Common myeloid progenitor, CD34-positive (primary cell): ENCODE results near the gene CDK19.
A peak's percentile ranks its signal among the peaks of the same experiment; 100 is the strongest.

Experiments used
- CTCF ChIA-PET: fragments of 350-600 bp; sonication (Branson Sonifier 250); formaldehyde crosslinking; loops from one replicate; lab custom pipeline; 2021; ENCODE audit warnings: antibody characterized with exemption; lab: Charles Lee
- POLR2A ChIA-PET: fragments of 350-600 bp; sonication (Branson Sonifier 250); formaldehyde crosslinking; loops from one replicate; lab custom pipeline; 2021; ENCODE audit warnings: antibody characterized with exemption; lab: Charles Lee
- DNase-seq, 3 donors: peaks; one replicate each; pipeline versions ENCODE4 v3.0.0 to v3.0.0-alpha.2; 2013
- H3K27ac ChIP-seq, 2 experiments: 1 replicate in 1 of 2; 2 replicates in 1 of 2; pipeline ENCODE4 v1.7.0; 2013; ENCODE audit warnings: inconsistent platforms in 2 of 2, low read length in 2 of 2, mild to moderate bottlenecking in 2 of 2, low read depth in 1 of 2, moderate library complexity in 1 of 2; ENCODE audit not compliant: severe bottlenecking in 2 of 2, insufficient read depth in 1 of 2, poor library complexity in 1 of 2
- H3K27me3 ChIP-seq, 5 experiments: replicated peaks in 2 of 5; 1 replicate in 3 of 5; 2 replicates in 2 of 5; pipeline versions ENCODE4 v1.6.1 to v1.7.0; 2013; ENCODE audit warnings: low read length in 4 of 5, mild to moderate bottlenecking in 2 of 5, moderate library complexity in 2 of 5, inconsistent platforms in 1 of 5; ENCODE audit not compliant: insufficient read depth in 5 of 5, control insufficient read depth in 4 of 5
- H3K36me3 ChIP-seq, 4 experiments: 1 replicate in 2 of 4; 2 replicates in 2 of 4; pipeline versions ENCODE4 v1.6.1 to v1.7.0; 2013; ENCODE audit warnings: low read length in 3 of 4, control low read depth in 1 of 4, mild to moderate bottlenecking in 1 of 4; ENCODE audit not compliant: control insufficient read depth in 4 of 4, insufficient read depth in 4 of 4
- H3K4me1 ChIP-seq, 4 experiments: 1 replicate in 3 of 4; 2 replicates in 1 of 4; pipeline versions ENCODE4 v1.6.1 to v1.7.1; 2013; ENCODE audit warnings: low read length in 3 of 4, mild to moderate bottlenecking in 3 of 4, control low read depth in 1 of 4, inconsistent platforms in 1 of 4, moderate library complexity in 1 of 4; ENCODE audit not compliant: control insufficient read depth in 4 of 4, insufficient read depth in 4 of 4; ENCODE audit errors: control extremely low read depth in 1 of 4
- H3K4me3 ChIP-seq, 7 experiments: 1 replicate in 4 of 7; 2 replicates in 3 of 7; pipeline versions ENCODE4 v1.5.1 to v1.7.0; 2013; ENCODE audit warnings: mild to moderate bottlenecking in 7 of 7, low read length in 6 of 7, moderate library complexity in 6 of 7, inconsistent platforms in 2 of 7, low read depth in 2 of 7, control low read depth in 1 of 7; ENCODE audit not compliant: insufficient read depth in 4 of 7, control insufficient read depth in 1 of 7; ENCODE audit errors: extremely low read depth in 1 of 7
- H3K9me3 ChIP-seq, 5 experiments: 1 replicate in 4 of 5; 2 replicates in 1 of 5; pipeline versions ENCODE4 v1.6.1 to v1.7.1; 2013; ENCODE audit warnings: low read length in 4 of 5, mild to moderate bottlenecking in 2 of 5, inconsistent platforms in 1 of 5, low read depth in 1 of 5, moderate library complexity in 1 of 5; ENCODE audit not compliant: control insufficient read depth in 4 of 5, insufficient read depth in 2 of 5; ENCODE audit errors: control extremely low read depth in 1 of 5
- WGBS: methylation state at CpG from one replicate; pipeline ENCODE4 v1.1.5; 2013; ENCODE audit not compliant: insufficient coverage; 5-methylcytosine and 5-hydroxymethylcytosine counted together

The CDK19 gene

GRCh38 chr6:110714143-110714542, 101.1 kb downstream of the CDK19 start:
- POLR2A ChIA-PET: no interaction called here

GRCh38 chr6:110712238-110712637, 103.0 kb downstream of the CDK19 start:
- Histone ChIP-seq H3K9me3 (no peaks in the 10 kb centered on the region), H3K4me1 (no peaks in the 10 kb centered on the region), H3K4me3 (no peak overlapping the region), H3K27me3 (no peaks in the 10 kb centered on the region), H3K36me3 (peaks cover 3 to 6% (median 4%) of the 10 kb centered on the region in 4 experiments), H3K27ac (no peak overlapping the region)
- CTCF ChIA-PET: interaction anchor here (1.8 kb wide), 1 partner anchor 24 kb away, joined by 5 read pairs; no protein-coding TSS in a partner anchor
- no peak for DNase-seq
- POLR2A ChIA-PET: interaction anchor here (0.6 kb wide), 1 partner anchor 196 kb away, joined by 4 read pairs; no protein-coding TSS in a partner anchor
- 100% methylated on average over 2 of the region's 3 CpGs for WGBS

More at GRCh38 chr6:110714143-110714542, 101.1 kb downstream of the CDK19 start:
- H3K27me3 ChIP-seq: no peaks in the 10 kb centered on the region
- no peak overlapping the region for H3K4me3 ChIP-seq
- peaks cover 3 to 6% (median 4%) of the 10 kb centered on the region in 4 experiments for H3K36me3 ChIP-seq
- no peak overlapping the region for H3K27ac ChIP-seq
- no peak for DNase-seq
- no CpG with 5 or more reads among the region's 1 CpG for WGBS
- CTCF ChIA-PET: no interaction called here
- no peaks in the 10 kb centered on the region for H3K9me3 ChIP-seq
- no peaks in the 10 kb centered on the region for H3K4me1 ChIP-seq

GRCh38 chr6:110710115-110710514, 105.2 kb downstream of the CDK19 start:
- H3K36me3 ChIP-seq: peaks cover 3 to 6% (median 4%) of the 10 kb centered on the region in 4 experiments
- no peak overlapping the region for H3K4me3 ChIP-seq
- no peaks in the 10 kb centered on the region for H3K27me3 ChIP-seq
- H3K4me1 ChIP-seq: no peaks in the 10 kb centered on the region
- POLR2A ChIA-PET: no interaction called here
- no peaks in the 10 kb centered on the region for H3K9me3 ChIP-seq
- CTCF ChIA-PET: interaction anchor here (0.6 to 1.8 kb wide), 3 partner anchors 22 to 201 kb away, joined by 3 to 5 read pairs (median 4); no protein-coding TSS in a partner anchor
- DNase-seq: no peak
- no peak overlapping the region for H3K27ac ChIP-seq
- 100% methylated on average over 1 of the region's 3 CpGs for WGBS

- H3K4me3 ChIP-seq: no peak overlapping the region
- peaks cover 0 to 6% (median 4%) of the 10 kb centered on the region in 4 experiments for H3K4me1 ChIP-seq
- no peaks in the 10 kb centered on the region for H3K9me3 ChIP-seq
- POLR2A ChIA-PET: no interaction called here
- DNase-seq: peak in 1 of 3 donors; percentile 36
- WGBS: 100% methylated on average over 2 of the region's 2 CpGs
- no peaks in the 10 kb centered on the region for H3K27me3 ChIP-seq
- H3K36me3 ChIP-seq: peaks cover 3 to 6% (median 4%) of the 10 kb centered on the region in 4 experiments
- H3K27ac ChIP-seq: no peak overlapping the region
- CTCF ChIA-PET: interaction anchor here (1.2 to 1.8 kb wide), 4 partner anchors 10 to 103 kb away, joined by 3 to 4 read pairs (median 4); no protein-coding TSS in a partner anchor
Observed at GRCh38 chr6:110708295-110708950, 106.8 kb downstream of the CDK19 start.

- H3K27ac ChIP-seq: no peak overlapping the region
- peaks cover 0 to 6% (median 4%) of the 10 kb centered on the region in 4 experiments for H3K4me1 ChIP-seq
- no peak for DNase-seq
- H3K36me3 ChIP-seq: peaks cover 0 to 4% (median 2%) of the 10 kb centered on the region in 4 experiments
- no peak overlapping the region for H3K4me3 ChIP-seq
- 95% methylated on average over 4 of the region's 5 CpGs for WGBS
- no peaks in the 10 kb centered on the region for H3K27me3 ChIP-seq
- POLR2A ChIA-PET: interaction anchor here (0.7 kb wide), 1 partner anchor 16 kb away, joined by 3 read pairs; no protein-coding TSS in a partner anchor
- CTCF ChIA-PET: no interaction called here
- H3K9me3 ChIP-seq: no peaks in the 10 kb centered on the region
Observed at GRCh38 chr6:110705543-110705942, 109.7 kb downstream of the CDK19 start.

GRCh38 chr6:110703906-110704594, 111.2 kb downstream of the CDK19 start:
- Histone ChIP-seq H3K4me1 (peaks cover 0 to 6% (median 4%) of the 10 kb centered on the region in 4 experiments), H3K27ac (no peak overlapping the region), H3K4me3 (no peak overlapping the region), H3K27me3 (no peaks in the 10 kb centered on the region), H3K9me3 (no peaks in the 10 kb centered on the region), H3K36me3 (no peaks in the 10 kb centered on the region)
- no peak for DNase-seq
- POLR2A ChIA-PET: no interaction called here
- CTCF ChIA-PET: interaction anchor here (0.6 kb wide), 1 partner anchor 211 kb away, joined by 3 read pairs; no protein-coding TSS in a partner anchor
